ENCODE measurements around the gene CARD9. TPM values are rescaled to one million over a fixed set of nuclear protein-coding genes. Genes with fewer than 3 reads are reported as not detected.

The CARD9 gene
- total RNA-seq, 5 donors from 2014 or later (not counting 1 experiment from before 2014, with no cell fraction given): 0.43 to 1.4 (median 0.76) TPM

DNA sequence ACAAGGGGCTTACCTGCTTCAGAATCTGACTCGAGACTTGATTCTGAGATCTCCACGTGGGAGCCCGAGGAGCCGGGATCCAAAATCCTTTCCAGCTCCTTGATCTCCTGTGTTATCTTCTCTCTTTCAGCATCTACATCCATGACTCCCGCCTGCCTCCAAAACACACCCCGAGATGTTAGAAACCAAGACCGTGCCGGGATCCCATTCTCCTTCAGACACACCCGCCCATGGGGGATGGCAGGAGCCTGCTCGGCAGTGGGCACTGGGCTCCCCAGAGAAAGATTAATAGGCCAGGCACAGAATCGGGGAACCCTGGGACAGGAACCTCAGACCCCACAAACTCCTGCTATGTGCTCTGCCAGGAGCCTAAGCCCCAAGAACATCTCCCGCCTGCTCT, 24.8 kb upstream of the CARD9 start:
- Mint-ChIP-seq H3K27me3 (no peaks in the 10 kb centered on the region), H3K4me3 (peak overlapping the region; percentile 80 to 86 (median 83)), H3K36me3 (peaks cover 20% of the 10 kb centered on the region), H3K4me1 (peaks cover 17 to 35% (median 21%) of the 10 kb centered on the region in 3 donors), H3K9me3 (no peaks in the 10 kb centered on the region), H3K27ac (no peak overlapping the region)
- Histone ChIP-seq H3K27me3 (replicated peaks in 1 of 2; ENCODE audit: control insufficient read depth in 2 of 2, extremely low read depth in 1 of 2, insufficient read depth in 2 of 2, low read length in 1 of 2) (peaks cover 0 to 4% of the 10 kb centered on the region in 2 experiments), H3K36me3 (ENCODE audit: control insufficient read depth in 2 of 2, extremely low read depth in 1 of 2, insufficient read depth in 1 of 2, low read length in 1 of 2) (peaks cover 0 to 46% of the 10 kb centered on the region in 2 donors), H3K9me3 (no peaks in the 10 kb centered on the region), H3K4me1 (ENCODE audit: control insufficient read depth in 1 of 2, extremely low read depth in 1 of 2, insufficient read depth in 2 of 2, low read length in 2 of 2) (peaks cover 8 to 40% of the 10 kb centered on the region in 2 experiments), H3K4me3 (ENCODE audit: control insufficient read depth in 1 of 2, extremely low read depth in 1 of 2, low read length in 1 of 2) (no peak overlapping the region), H3K27ac (ENCODE audit: low read length) (no peak overlapping the region)
- no peak for DNase-seq
- CTCF ChIA-PET: no interaction called here
- ATAC-seq (replicated peaks in 1 of 4): no peak
- POLR2A ChIA-PET: no interaction called here
- WGBS (ENCODE audit: insufficient coverage): 96% methylated on average over 8 of the region's 12 CpGs

DNA sequence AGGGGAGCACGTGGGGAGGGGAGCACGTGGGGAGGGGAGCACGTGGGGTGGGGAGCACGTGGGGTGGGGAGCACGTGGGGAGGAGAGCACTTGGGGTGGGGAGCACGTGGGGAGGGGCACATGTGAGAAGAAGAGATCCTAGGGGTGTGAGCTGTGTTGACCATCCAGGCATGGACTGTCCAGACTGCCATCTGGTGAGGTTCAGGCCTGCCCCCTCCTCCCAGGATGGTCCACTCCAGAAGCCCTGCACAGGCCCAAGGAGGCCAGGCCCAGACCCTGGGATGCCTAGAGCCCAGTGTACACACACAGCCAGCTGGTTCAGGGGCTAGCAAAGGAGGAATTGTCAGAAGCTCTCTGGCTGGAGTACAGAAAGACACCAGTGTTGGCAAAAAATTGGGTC, 24.2 kb upstream of the CARD9 start:
- peaks cover 0 to 52% of the 10 kb centered on the region in 2 donors for H3K36me3 ChIP-seq (ENCODE audit: control insufficient read depth in 2 of 2, extremely low read depth in 1 of 2, insufficient read depth in 1 of 2, low read length in 1 of 2)
- no peak for DNase-seq
- no peaks in the 10 kb centered on the region for H3K9me3 ChIP-seq
- no peak overlapping the region for H3K4me3 ChIP-seq (ENCODE audit: control insufficient read depth in 1 of 2, extremely low read depth in 1 of 2, low read length in 1 of 2)
- ATAC-seq (replicated peaks in 1 of 4): no peak
- peaks cover 8 to 34% of the 10 kb centered on the region in 2 experiments for H3K4me1 ChIP-seq (ENCODE audit: control insufficient read depth in 1 of 2, extremely low read depth in 1 of 2, insufficient read depth in 2 of 2, low read length in 2 of 2)
- WGBS (ENCODE audit: insufficient coverage): 79% methylated on average over 2 of the region's 6 CpGs
- no peak overlapping the region for H3K27ac ChIP-seq (ENCODE audit: low read length)
- Mint-ChIP-seq H3K4me3 (no peak overlapping the region), H3K27me3 (no peaks in the 10 kb centered on the region), H3K27ac (no peak overlapping the region), H3K4me1 (peaks cover 15 to 33% (median 20%) of the 10 kb centered on the region in 3 donors), H3K9me3 (no peaks in the 10 kb centered on the region), H3K36me3 (peaks cover 20% of the 10 kb centered on the region)
- ChIA-PET POLR2A (interaction anchor here in 1 of 2 donors (0.6 kb wide), 1 partner anchor 508 kb away, joined by 4 read pairs; no protein-coding TSS in a partner anchor), CTCF (no interaction called here)
- H3K27me3 ChIP-seq (replicated peaks in 1 of 2; ENCODE audit: control insufficient read depth in 2 of 2, extremely low read depth in 1 of 2, insufficient read depth in 2 of 2, low read length in 1 of 2): peaks cover 0 to 4% of the 10 kb centered on the region in 2 experiments

DNA sequence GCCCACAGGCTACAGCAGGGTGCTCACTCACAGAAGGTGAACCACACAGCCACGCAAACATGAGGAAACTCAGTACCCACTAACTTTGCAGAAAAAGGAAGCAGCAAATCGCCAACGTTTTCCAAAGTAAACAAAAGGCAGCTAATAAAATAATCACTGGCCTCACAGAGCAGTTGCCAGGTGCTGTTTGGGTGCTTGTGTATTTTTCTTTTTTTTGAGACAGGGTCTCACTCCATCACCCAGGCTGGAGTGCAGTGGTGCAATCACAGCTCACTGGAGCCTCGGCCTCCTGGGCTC, 22.7 kb upstream of the CARD9 start:
- CTCF ChIA-PET: interaction anchor here in 1 of 2 donors (0.5 to 1.1 kb wide), 2 partner anchors 14 to 275 kb away, joined by 3 read pairs; no protein-coding TSS in a partner anchor
- H3K36me3 Mint-ChIP-seq: peaks cover 28% of the 10 kb centered on the region
- ATAC-seq (replicated peaks in 1 of 4) (no peak), DNase-seq (no peak)
- H3K9me3 ChIP-seq: no peaks in the 10 kb centered on the region
- POLR2A ChIA-PET: interaction anchor here in 1 of 2 donors (0.6 kb wide), 1 partner anchor 23 kb away, joined by 4 read pairs; no protein-coding TSS in a partner anchor
- H3K27ac Mint-ChIP-seq: no peak overlapping the region
- H3K4me3 ChIP-seq (ENCODE audit: control insufficient read depth in 1 of 2, extremely low read depth in 1 of 2, low read length in 1 of 2): no peak overlapping the region
- peaks cover 0 to 4% of the 10 kb centered on the region in 2 experiments for H3K27me3 ChIP-seq (replicated peaks in 1 of 2; ENCODE audit: control insufficient read depth in 2 of 2, extremely low read depth in 1 of 2, insufficient read depth in 2 of 2, low read length in 1 of 2)
- WGBS (ENCODE audit: insufficient coverage): 100% methylated on average over 2 of the region's 4 CpGs
- H3K4me1 ChIP-seq (ENCODE audit: control insufficient read depth in 1 of 2, extremely low read depth in 1 of 2, insufficient read depth in 2 of 2, low read length in 2 of 2): peaks cover 8 to 25% of the 10 kb centered on the region in 2 experiments
- peaks cover 15 to 21% (median 18%) of the 10 kb centered on the region in 3 donors for H3K4me1 Mint-ChIP-seq
- H3K4me3 Mint-ChIP-seq: no peak overlapping the region
- H3K9me3 Mint-ChIP-seq: no peaks in the 10 kb centered on the region
- no peak overlapping the region for H3K27ac ChIP-seq (ENCODE audit: low read length)
- H3K36me3 ChIP-seq (ENCODE audit: control insufficient read depth in 2 of 2, extremely low read depth in 1 of 2, insufficient read depth in 1 of 2, low read length in 1 of 2): peaks cover 0 to 64% of the 10 kb centered on the region in 2 donors
- H3K27me3 Mint-ChIP-seq: no peaks in the 10 kb centered on the region

DNA sequence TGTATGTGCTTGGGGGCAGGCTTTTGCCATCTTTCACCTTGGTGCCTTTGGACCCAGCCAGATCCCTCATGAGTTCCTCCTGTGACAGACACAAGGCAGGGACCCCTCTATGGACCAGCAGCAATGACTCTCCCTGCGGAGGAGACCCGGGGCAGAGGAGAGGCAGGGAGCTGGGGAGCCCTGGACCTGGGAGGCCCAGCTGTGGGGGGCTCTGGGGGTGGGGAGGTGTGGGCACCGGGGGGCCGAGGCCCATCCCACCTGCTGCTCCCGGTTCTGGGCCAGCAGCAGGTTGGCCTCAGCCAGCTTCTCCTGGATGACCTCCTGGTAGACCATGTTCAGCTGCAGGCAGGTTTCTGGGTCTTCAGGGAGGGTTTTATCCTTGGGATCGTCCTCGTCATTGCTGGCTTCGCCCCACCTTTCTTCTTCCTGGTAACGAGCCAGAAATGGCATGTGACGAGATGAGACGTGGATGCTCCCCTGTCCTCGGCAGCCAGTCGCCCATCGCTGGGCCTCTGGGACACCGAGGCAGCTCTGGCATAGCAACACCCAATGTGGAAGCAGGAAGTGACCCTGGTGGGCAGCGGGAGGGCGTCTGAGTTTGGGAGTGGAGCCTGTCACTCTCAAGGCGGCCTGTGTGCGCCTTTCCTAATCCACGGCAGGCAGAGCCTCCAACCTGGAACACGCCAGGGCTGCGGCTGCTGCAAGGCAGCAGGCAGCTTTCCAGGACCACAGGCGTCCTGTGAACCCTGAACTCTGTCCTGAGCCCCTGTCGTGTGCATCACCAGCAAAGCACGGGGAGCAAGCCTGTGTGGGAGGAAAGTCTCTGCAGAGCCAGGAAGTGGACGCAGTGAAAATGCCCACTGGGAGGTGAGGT, 22.1 kb upstream of the CARD9 start:
- POLR2A ChIA-PET: no interaction called here
- DNase-seq (no peak), ATAC-seq (replicated peaks in 1 of 4) (no peak)
- Histone ChIP-seq H3K36me3 (ENCODE audit: control insufficient read depth in 2 of 2, extremely low read depth in 1 of 2, insufficient read depth in 1 of 2, low read length in 1 of 2) (peaks cover 0 to 65% of the 10 kb centered on the region in 2 donors), H3K4me3 (ENCODE audit: control insufficient read depth in 1 of 2, extremely low read depth in 1 of 2, low read length in 1 of 2) (no peak overlapping the region), H3K27me3 (replicated peaks in 1 of 2; ENCODE audit: control insufficient read depth in 2 of 2, extremely low read depth in 1 of 2, insufficient read depth in 2 of 2, low read length in 1 of 2) (peaks cover 0 to 4% of the 10 kb centered on the region in 2 experiments), H3K27ac (ENCODE audit: low read length) (no peak overlapping the region), H3K9me3 (no peaks in the 10 kb centered on the region), H3K4me1 (ENCODE audit: control insufficient read depth in 1 of 2, extremely low read depth in 1 of 2, insufficient read depth in 2 of 2, low read length in 2 of 2) (peaks cover 5 to 19% of the 10 kb centered on the region in 2 experiments)
- Mint-ChIP-seq H3K27me3 (no peaks in the 10 kb centered on the region), H3K27ac (no peak overlapping the region), H3K4me3 (no peak overlapping the region), H3K36me3 (peaks cover 29% of the 10 kb centered on the region), H3K4me1 (peaks cover 13 to 19% (median 16%) of the 10 kb centered on the region in 3 donors), H3K9me3 (no peaks in the 10 kb centered on the region)
- CTCF ChIA-PET: interaction anchor here in 1 of 2 donors (0.5 kb wide), 1 partner anchor 276 kb away, joined by 3 read pairs; no protein-coding TSS in a partner anchor
- 95% methylated on average over 23 of the region's 26 CpGs for WGBS (ENCODE audit: insufficient coverage)

DNA sequence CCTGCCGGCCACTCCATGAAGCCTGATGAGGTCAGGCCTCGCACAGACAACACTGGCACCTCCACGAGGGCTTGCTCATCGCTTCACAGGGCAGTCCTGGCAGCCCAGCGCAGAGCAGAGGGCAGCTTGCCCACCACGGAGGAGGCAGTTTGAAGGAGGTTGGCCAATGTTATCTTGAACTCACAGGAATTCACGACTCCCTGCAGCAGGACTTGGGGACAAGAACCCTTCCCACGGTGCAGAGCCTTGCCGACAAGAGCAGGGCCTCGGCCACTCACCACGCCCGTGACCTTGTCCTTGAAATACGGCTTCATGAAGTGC, 21.5 kb upstream of the CARD9 start:
- Mint-ChIP-seq H3K27ac (no peak overlapping the region), H3K9me3 (no peaks in the 10 kb centered on the region), H3K27me3 (no peaks in the 10 kb centered on the region), H3K4me3 (no peak overlapping the region), H3K4me1 (peaks cover 9 to 16% (median 15%) of the 10 kb centered on the region in 3 donors), H3K36me3 (peaks cover 30% of the 10 kb centered on the region)
- 91% methylated on average over 4 of the region's 13 CpGs for WGBS (ENCODE audit: insufficient coverage)
- Histone ChIP-seq H3K27me3 (replicated peaks in 1 of 2; ENCODE audit: control insufficient read depth in 2 of 2, extremely low read depth in 1 of 2, insufficient read depth in 2 of 2, low read length in 1 of 2) (peaks cover 0 to 4% of the 10 kb centered on the region in 2 experiments), H3K9me3 (no peaks in the 10 kb centered on the region), H3K4me1 (ENCODE audit: control insufficient read depth in 1 of 2, extremely low read depth in 1 of 2, insufficient read depth in 2 of 2, low read length in 2 of 2) (peaks cover 4 to 14% of the 10 kb centered on the region in 2 experiments), H3K27ac (ENCODE audit: low read length) (no peak overlapping the region), H3K4me3 (ENCODE audit: control insufficient read depth in 1 of 2, extremely low read depth in 1 of 2, low read length in 1 of 2) (no peak overlapping the region), H3K36me3 (ENCODE audit: control insufficient read depth in 2 of 2, extremely low read depth in 1 of 2, insufficient read depth in 1 of 2, low read length in 1 of 2) (peaks cover 0 to 66% of the 10 kb centered on the region in 2 donors)
- ATAC-seq (replicated peaks in 1 of 4) (no peak), DNase-seq (no peak)
- CTCF ChIA-PET: no interaction called here
- POLR2A ChIA-PET: no interaction called here

DNA sequence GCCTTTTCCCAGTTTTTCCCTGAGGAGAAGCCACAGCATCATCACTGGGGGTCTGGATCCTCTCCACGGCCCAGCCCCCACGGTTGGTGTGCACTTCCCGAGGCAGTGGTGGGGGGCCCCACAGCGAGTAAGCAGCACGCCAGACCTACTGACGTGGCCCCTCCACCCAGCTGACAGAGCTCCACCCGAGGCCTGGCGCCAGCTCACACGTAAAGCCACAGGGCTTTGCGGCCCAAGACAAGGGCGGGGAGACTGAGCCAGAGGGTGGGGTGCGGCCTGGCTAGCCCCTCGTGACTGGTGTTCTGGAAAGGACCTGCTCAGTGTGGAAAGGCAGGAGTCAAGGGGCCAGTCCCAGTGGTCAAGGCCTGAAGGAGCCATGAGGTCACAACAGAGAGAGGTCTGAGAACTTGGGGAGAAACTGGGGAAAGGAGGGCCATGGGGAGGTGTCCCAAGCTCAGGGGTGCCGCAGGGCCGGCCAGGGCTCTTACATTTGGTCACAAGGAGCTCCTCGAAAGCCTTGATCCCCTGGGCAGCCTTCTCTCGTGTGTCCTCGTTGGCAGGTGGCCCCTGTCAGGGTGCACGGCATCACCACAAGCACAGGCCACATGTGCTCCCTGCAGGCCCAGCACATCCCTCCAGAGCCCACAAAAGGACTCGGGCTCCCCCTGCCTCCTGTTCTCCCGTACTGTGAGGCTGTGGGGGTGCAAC, 21.0 kb upstream of the CARD9 start:
- ATAC-seq (replicated peaks in 1 of 4) (no peak), DNase-seq (no peak)
- peaks cover 33% of the 10 kb centered on the region for H3K36me3 Mint-ChIP-seq
- Histone ChIP-seq H3K9me3 (no peaks in the 10 kb centered on the region), H3K27me3 (replicated peaks in 1 of 2; ENCODE audit: control insufficient read depth in 2 of 2, extremely low read depth in 1 of 2, insufficient read depth in 2 of 2, low read length in 1 of 2) (peaks cover 0 to 4% of the 10 kb centered on the region in 2 experiments), H3K4me3 (ENCODE audit: control insufficient read depth in 1 of 2, extremely low read depth in 1 of 2, low read length in 1 of 2) (no peak overlapping the region), H3K4me1 (ENCODE audit: control insufficient read depth in 1 of 2, extremely low read depth in 1 of 2, insufficient read depth in 2 of 2, low read length in 2 of 2) (peaks cover 4 to 13% of the 10 kb centered on the region in 2 experiments), H3K36me3 (ENCODE audit: control insufficient read depth in 2 of 2, extremely low read depth in 1 of 2, insufficient read depth in 1 of 2, low read length in 1 of 2) (peaks cover 0 to 71% of the 10 kb centered on the region in 2 donors), H3K27ac (ENCODE audit: low read length) (no peak overlapping the region)
- ChIA-PET POLR2A (interaction anchor here in 1 of 2 donors (0.5 kb wide), 1 partner anchor 13 kb away, joined by 4 read pairs; no protein-coding TSS in a partner anchor), CTCF (no interaction called here)
- H3K27me3 Mint-ChIP-seq: no peaks in the 10 kb centered on the region
- no peak overlapping the region for H3K4me3 Mint-ChIP-seq
- H3K9me3 Mint-ChIP-seq: no peaks in the 10 kb centered on the region
- 94% methylated on average over 21 of the region's 21 CpGs for WGBS (ENCODE audit: insufficient coverage)
- peaks cover 9 to 16% (median 15%) of the 10 kb centered on the region in 3 donors for H3K4me1 Mint-ChIP-seq
- H3K27ac Mint-ChIP-seq: no peak overlapping the region
